GM19023 (cell line): ENCODE results near the gene LIPC.

Source experiments
- ATAC-seq: cut with Tn5 transposase; IDR thresholded peaks from one replicate; pipeline ENCODE4 v1.9.1; 2021; ENCODE audit warnings: mild to moderate bottlenecking, moderate library complexity; ENCODE audit not compliant: unreplicated experiment

The LIPC gene

GRCh38 chr15:58490888-58491473, 59.2 kb downstream of the LIPC start:
- no peak for ATAC-seq

GRCh38 chr15:58491499-58492202, 59.9 kb downstream of the LIPC start:
- no peak for ATAC-seq

GRCh38 chr15:58492661-58493397, 61.0 kb downstream of the LIPC start:
- ATAC-seq: no peak

GRCh38 chr15:58494567-58494966, 62.8 kb downstream of the LIPC start:
- ATAC-seq: no peak

DNA sequence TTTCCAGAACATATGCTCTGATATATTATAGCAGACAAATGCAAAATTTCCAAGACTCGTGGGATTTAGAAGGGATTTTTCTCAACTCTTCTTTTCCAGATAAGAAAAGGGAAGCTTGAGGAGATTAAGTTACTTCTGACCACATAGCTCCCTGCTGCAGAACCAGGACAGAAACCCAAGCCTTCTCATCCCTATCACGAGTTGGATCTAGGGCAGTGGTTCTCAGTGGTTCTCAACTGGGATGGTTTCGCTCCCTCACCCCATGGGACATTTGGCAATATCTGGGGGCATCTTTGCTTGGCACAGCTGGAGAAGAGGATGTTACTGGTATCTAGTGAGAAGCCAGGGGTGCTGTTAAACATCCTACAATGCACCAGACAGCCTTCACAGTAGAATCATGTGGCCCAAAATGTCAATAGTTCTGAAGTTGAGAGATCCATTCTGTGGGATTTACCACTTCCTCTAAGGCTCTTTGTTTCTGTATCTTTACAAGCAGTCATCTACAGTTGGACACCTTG, 64.2 kb downstream of the LIPC start:
- no peak for ATAC-seq

- no peak for ATAC-seq
These were observed 65.4 kb downstream of the LIPC start for GRCh38 chr15:58497046-58497785.

- ATAC-seq: no peak
These were observed 67.2 kb downstream of the LIPC start for GRCh38 chr15:58498821-58499580.

GRCh38 chr15:58501006-58501405, 69.2 kb downstream of the LIPC start:
- ATAC-seq: no peak

GRCh38 chr15:58501636-58502188, 69.9 kb downstream of the LIPC start:
- no peak for ATAC-seq

- ATAC-seq: no peak
These were observed 71.6 kb downstream of the LIPC start for GRCh38 chr15:58503139-58504027.

DNA sequence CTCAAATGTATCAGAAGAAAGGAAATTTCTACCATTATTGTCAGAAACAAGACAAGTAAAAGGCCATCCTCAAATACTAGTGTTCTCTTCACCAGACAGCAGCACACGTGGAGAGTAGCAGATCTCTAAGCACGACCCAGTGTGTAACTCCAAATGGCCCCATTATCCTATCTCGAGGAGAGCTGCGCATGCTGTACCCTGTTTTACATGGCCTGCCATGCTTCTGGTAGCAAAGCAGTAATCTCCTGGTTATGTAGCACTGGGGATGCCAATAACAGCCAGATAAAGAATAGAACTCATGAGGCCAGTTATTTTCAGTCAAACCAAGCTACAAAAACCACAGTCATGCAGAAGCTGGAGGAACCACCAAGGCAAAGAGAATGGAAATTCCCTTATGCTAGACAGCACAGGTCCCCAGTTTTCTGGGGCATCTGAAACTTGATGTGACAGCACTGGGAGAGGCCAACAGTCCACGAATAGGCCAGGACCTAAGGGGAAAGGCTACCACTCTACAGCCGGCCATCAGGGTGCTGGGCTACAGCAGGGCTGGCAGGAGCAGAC, 73.0 kb downstream of the LIPC start:
- ATAC-seq: no peak

GRCh38 chr15:58505581-58505980, 73.8 kb downstream of the LIPC start:
- ATAC-seq: no peak

GRCh38 chr15:58506064-58506490, 74.3 kb downstream of the LIPC start:
- ATAC-seq: no peak

DNA sequence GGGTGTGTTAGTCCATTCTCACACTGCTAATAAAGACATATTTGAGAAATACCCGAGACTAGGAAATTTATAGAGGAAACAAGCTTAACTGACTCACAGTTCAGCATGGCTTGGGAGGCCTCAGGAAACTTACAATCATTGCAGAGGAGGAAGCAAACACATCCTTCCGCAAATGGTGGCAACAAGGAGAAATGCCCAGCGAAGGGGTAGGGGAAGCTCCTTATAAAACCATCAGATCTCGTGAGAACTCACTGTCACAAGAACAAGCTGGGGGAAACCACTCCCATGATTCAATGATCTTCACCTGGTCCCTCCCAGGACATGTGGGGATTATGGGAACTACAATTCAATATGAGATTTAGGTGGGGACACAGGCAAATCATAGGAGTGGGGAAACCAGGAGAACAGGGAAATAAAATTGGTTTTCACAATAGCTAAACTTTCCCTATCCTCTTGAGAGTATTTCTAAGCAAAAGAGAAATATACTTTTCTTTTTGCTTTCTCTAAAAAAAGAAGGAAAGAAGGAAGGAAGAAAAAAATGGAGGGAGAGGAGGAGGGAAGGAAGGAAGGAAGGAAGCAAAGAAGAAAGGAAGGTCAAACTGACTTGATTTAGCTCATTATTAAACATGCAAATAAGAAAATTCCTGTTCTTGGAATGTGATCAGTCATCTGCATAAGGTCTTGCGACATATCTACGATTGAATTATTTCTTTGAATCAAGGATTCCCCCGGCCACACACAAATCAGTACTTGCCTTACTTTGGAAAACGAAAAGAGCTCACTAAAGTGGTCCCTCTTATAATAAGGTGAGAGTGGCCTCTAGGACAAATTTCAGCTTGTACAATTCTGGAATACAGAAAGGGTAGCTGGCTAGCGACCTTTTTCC, 75.2 kb downstream of the LIPC start:
- ATAC-seq: no peak

DNA sequence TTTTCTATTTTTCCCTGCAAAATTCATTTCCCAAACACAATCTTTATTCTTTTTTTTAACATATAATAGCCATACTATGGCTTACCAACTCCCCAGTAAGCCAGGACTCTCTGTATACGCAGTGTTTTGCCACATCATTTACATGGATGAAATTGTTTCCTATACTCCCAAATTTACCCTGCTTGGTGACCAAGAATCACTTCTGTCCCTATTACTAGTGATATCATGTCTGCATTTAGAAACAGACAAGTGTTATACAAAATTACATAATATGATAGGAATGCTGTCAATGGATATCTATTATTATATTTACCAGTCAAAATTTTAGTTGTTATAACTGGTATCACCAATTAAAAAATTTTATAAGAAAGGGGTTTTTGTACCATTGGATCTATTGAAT, 77.8 kb downstream of the LIPC start:
- no peak for ATAC-seq

DNA sequence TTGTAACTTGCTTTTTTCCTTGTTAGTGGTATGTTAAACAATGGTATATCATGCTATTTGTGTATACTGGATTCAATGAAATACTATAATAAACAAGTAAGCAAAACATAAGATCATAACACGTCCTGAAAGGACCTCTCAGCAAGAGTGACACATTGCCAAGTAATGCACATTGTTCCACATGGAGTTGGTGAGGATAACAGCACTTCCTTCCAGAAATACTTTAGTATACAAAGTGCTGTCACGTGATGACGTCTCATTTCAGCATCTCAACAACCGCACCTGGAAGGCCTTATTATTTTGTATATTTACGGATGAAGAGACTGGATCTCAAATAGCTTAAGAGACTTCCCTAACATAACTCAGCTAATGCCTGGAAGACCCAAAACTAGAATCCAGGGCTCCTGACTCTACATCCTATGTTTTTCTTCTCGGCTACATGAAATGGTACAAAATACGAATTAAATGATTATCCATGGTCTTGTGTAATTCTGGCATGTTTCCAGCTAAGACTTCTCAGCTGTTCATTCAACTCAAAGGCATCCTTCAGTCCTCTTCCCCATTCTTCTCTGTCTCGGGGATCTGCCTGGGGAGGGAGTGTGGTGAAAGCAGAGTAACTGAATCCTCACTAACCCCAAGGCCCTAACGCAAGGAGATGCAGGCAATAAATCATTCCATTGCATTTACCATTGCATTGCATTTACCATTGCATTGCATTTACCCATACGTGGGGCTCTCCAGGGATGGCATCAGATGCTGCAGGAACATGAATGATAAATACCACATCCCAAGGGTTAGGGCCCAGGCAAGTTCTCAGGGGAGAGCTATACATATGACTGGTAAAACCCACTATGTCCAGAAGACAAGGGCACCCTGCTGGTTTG, 79.2 kb downstream of the LIPC start:
- ATAC-seq: no peak

GRCh38 chr15:58511599-58511987, 79.8 kb downstream of the LIPC start:
- no peak for ATAC-seq
